ENCODE results near the gene DTX3L.
"Not testable (repeated sequence)": the region's sequence is repeated elsewhere in the genome, so short reads cannot be mapped to it uniquely, and the experiment has no call there.

DTX3L gene

GRCh38 chr3:122548619-122549018 lies 15.5 kb upstream of the DTX3L start:
- no peak overlapping the region for H3K27ac Mint-ChIP-seq
- H3K36me3 Mint-ChIP-seq (ENCODE audit: low read depth): peaks cover 93% of the 10 kb centered on the region

GRCh38 chr3:122553171-122553570 lies 11.0 kb upstream of the DTX3L start:
- Mint-ChIP-seq H3K36me3 (ENCODE audit: low read depth) (peaks cover 92% of the 10 kb centered on the region), H3K27ac (no peak overlapping the region), H3K9me3 (no peaks in the 10 kb centered on the region), H3K4me3 (no peak overlapping the region), H3K27me3 (no peaks in the 10 kb centered on the region), H3K4me1 (ENCODE audit: low read depth) (peaks cover 18% of the 10 kb centered on the region)
- no peak for DNase-seq

More at GRCh38 chr3:122548619-122549018, 15.5 kb upstream of the DTX3L start:
- Mint-ChIP-seq H3K27me3 (no peaks in the 10 kb centered on the region), H3K4me3 (no peak overlapping the region), H3K9me3 (no peaks in the 10 kb centered on the region), H3K4me1 (ENCODE audit: low read depth) (peaks cover 4% of the 10 kb centered on the region)
- no peak for DNase-seq

GRCh38 chr3:122555275-122556071 lies 8.7 kb upstream of the DTX3L start:
- peaks cover 22% of the 10 kb centered on the region for H3K4me1 Mint-ChIP-seq (ENCODE audit: low read depth)
- no peak for DNase-seq
- no peak overlapping the region for H3K4me3 Mint-ChIP-seq
- peaks cover 89% of the 10 kb centered on the region for H3K36me3 Mint-ChIP-seq (ENCODE audit: low read depth)
- no peaks in the 10 kb centered on the region for H3K27me3 Mint-ChIP-seq
- H3K9me3 Mint-ChIP-seq: no peaks in the 10 kb centered on the region
- H3K27ac Mint-ChIP-seq: no peak overlapping the region

- Mint-ChIP-seq H3K27me3 (no peaks in the 10 kb centered on the region), H3K4me3 (no peak overlapping the region), H3K4me1 (ENCODE audit: low read depth) (peaks cover 37% of the 10 kb centered on the region), H3K9me3 (no peaks in the 10 kb centered on the region), H3K27ac (no peak overlapping the region), H3K36me3 (ENCODE audit: low read depth) (peaks cover 78% of the 10 kb centered on the region)
- no peak for DNase-seq
These were observed 6.8 kb upstream of the DTX3L start for GRCh38 chr3:122557356-122557755.

GRCh38 chr3:122558605-122559004 lies 5.5 kb upstream of the DTX3L start:
- DNase-seq: no peak
- H3K4me1 Mint-ChIP-seq (ENCODE audit: low read depth): peaks cover 44% of the 10 kb centered on the region
- H3K36me3 Mint-ChIP-seq (ENCODE audit: low read depth): peaks cover 67% of the 10 kb centered on the region
- no peaks in the 10 kb centered on the region for H3K27me3 Mint-ChIP-seq
- H3K4me3 Mint-ChIP-seq: no peak overlapping the region
- H3K27ac Mint-ChIP-seq: no peak overlapping the region
- H3K9me3 Mint-ChIP-seq: no peaks in the 10 kb centered on the region

GRCh38 chr3:122559906-122560305 lies 4.2 kb upstream of the DTX3L start:
- no peak for DNase-seq
- no peaks in the 10 kb centered on the region for H3K27me3 Mint-ChIP-seq
- no peaks in the 10 kb centered on the region for H3K9me3 Mint-ChIP-seq
- no peak overlapping the region for H3K27ac Mint-ChIP-seq
- peaks cover 70% of the 10 kb centered on the region for H3K36me3 Mint-ChIP-seq (ENCODE audit: low read depth)
- peaks cover 43% of the 10 kb centered on the region for H3K4me1 Mint-ChIP-seq (ENCODE audit: low read depth)
- H3K4me3 Mint-ChIP-seq: no peak overlapping the region

GRCh38 chr3:122560680-122561079 lies 3.5 kb upstream of the DTX3L start:
- peak; percentile 36 for DNase-seq
- Mint-ChIP-seq H3K4me1 (ENCODE audit: low read depth) (peaks cover 41% of the 10 kb centered on the region), H3K36me3 (ENCODE audit: low read depth) (peaks cover 66% of the 10 kb centered on the region), H3K9me3 (no peaks in the 10 kb centered on the region), H3K27me3 (no peaks in the 10 kb centered on the region), H3K4me3 (no peak overlapping the region), H3K27ac (peak overlapping the region; percentile 79)

- DNase-seq: no peak
- Mint-ChIP-seq H3K27ac (peak overlapping the region; percentile 97), H3K9me3 (no peaks in the 10 kb centered on the region), H3K4me3 (peak overlapping the region; percentile 88), H3K27me3 (no peaks in the 10 kb centered on the region), H3K36me3 (ENCODE audit: low read depth) (peaks cover 64% of the 10 kb centered on the region), H3K4me1 (ENCODE audit: low read depth) (peaks cover 61% of the 10 kb centered on the region)
These were observed 1.0 kb upstream of the DTX3L start for GRCh38 chr3:122562923-122563716.

- DNase-seq: peak; percentile 55
- Mint-ChIP-seq H3K9me3 (no peaks in the 10 kb centered on the region), H3K27ac (peak overlapping the region; percentile 97), H3K36me3 (ENCODE audit: low read depth) (peaks cover 64% of the 10 kb centered on the region), H3K27me3 (no peaks in the 10 kb centered on the region), H3K4me1 (ENCODE audit: low read depth) (peaks cover 66% of the 10 kb centered on the region), H3K4me3 (peak overlapping the region; percentile 88)
These were observed 467 bp upstream of the DTX3L start for GRCh38 chr3:122563717-122564025.

- Mint-ChIP-seq H3K4me1 (ENCODE audit: low read depth) (peaks cover 73% of the 10 kb centered on the region), H3K27ac (peak overlapping the region; percentile 45), H3K36me3 (ENCODE audit: low read depth) (peaks cover 85% of the 10 kb centered on the region)
- not testable (repeated sequence) for DNase-seq, H3K4me3 Mint-ChIP-seq, H3K9me3 Mint-ChIP-seq, H3K27me3 Mint-ChIP-seq
These were observed 4.0 kb downstream of the DTX3L start for GRCh38 chr3:122568131-122568530.

- peaks cover 75% of the 10 kb centered on the region for H3K4me1 Mint-ChIP-seq (ENCODE audit: low read depth)
- H3K27ac Mint-ChIP-seq: peak overlapping the region; percentile 45
- DNase-seq: no peak
- no peaks in the 10 kb centered on the region for H3K27me3 Mint-ChIP-seq
- H3K9me3 Mint-ChIP-seq: no peaks in the 10 kb centered on the region
- peaks cover 86% of the 10 kb centered on the region for H3K36me3 Mint-ChIP-seq (ENCODE audit: low read depth)
- no peak overlapping the region for H3K4me3 Mint-ChIP-seq
These were observed 4.6 kb downstream of the DTX3L start for GRCh38 chr3:122568755-122569154.

GRCh38 chr3:122572940-122573412 lies 8.8 kb downstream of the DTX3L start:
- Mint-ChIP-seq H3K27ac (peak overlapping the region; percentile 77), H3K36me3 (ENCODE audit: low read depth) (peaks cover 68% of the 10 kb centered on the region), H3K4me1 (ENCODE audit: low read depth) (peaks cover 78% of the 10 kb centered on the region), H3K4me3 (no peak overlapping the region), H3K9me3 (no peaks in the 10 kb centered on the region), H3K27me3 (no peaks in the 10 kb centered on the region)
- DNase-seq: no peak

- peaks cover 2% of the 10 kb centered on the region for H3K9me3 Mint-ChIP-seq
- H3K36me3 Mint-ChIP-seq (ENCODE audit: low read depth): peaks cover 46% of the 10 kb centered on the region
- peak overlapping the region; percentile 0 for H3K4me3 Mint-ChIP-seq
- H3K27ac Mint-ChIP-seq: peak overlapping the region; percentile 76
- H3K27me3 Mint-ChIP-seq: no peaks in the 10 kb centered on the region
- peaks cover 67% of the 10 kb centered on the region for H3K4me1 Mint-ChIP-seq (ENCODE audit: low read depth)
- peak; percentile 46 for DNase-seq
These were observed 12.2 kb downstream of the DTX3L start for GRCh38 chr3:122576174-122576940.

GRCh38 chr3:122577409-122578031 lies 13.4 kb downstream of the DTX3L start, which contains the start of gene PARP15:
PARP15 (plus strand) TSS chr3:122577650; CDS start chr3:122577668, 18 bp downstream.
- peaks cover 12% of the 10 kb centered on the region for H3K9me3 Mint-ChIP-seq
- peak within 1 kb of the TSS; percentile 98 for H3K27ac Mint-ChIP-seq
- peaks cover 46% of the 10 kb centered on the region for H3K36me3 Mint-ChIP-seq (ENCODE audit: low read depth)
- H3K4me1 Mint-ChIP-seq (ENCODE audit: low read depth): peaks cover 62% of the 10 kb centered on the region
- H3K4me3 Mint-ChIP-seq: peak within 1 kb of the TSS; percentile 88
- DNase-seq: peak; percentile 65
- no peaks in the 10 kb centered on the region for H3K27me3 Mint-ChIP-seq
